Endothelial cell (in vitro differentiated cells): ENCODE results near the gene FAM156B. TPM values are rescaled to one million over a fixed set of nuclear protein-coding genes. Genes with fewer than 3 reads are reported as not detected.
"Not testable (repeated sequence)": the region's sequence is repeated elsewhere in the genome, so short reads cannot be mapped to it uniquely, and the experiment has no call there.

Experiments
- DNase-seq: peaks from one replicate; pipeline ENCODE4 v3.0.0; 2021; ENCODE audit warnings: low spot score
- H3K27ac Mint-ChIP-seq: one replicate; pipeline ENCODE4 v1.8.0; 2021; ENCODE audit warnings: mixed read lengths, inconsistent platforms; ENCODE audit not compliant: unreplicated experiment
- H3K27me3 Mint-ChIP-seq: one replicate; pipeline ENCODE4 v1.8.0; 2021; ENCODE audit warnings: mild to moderate bottlenecking, moderate library complexity, mixed read lengths, inconsistent platforms; ENCODE audit not compliant: unreplicated experiment
- H3K36me3 Mint-ChIP-seq: one replicate; pipeline ENCODE4 v1.8.0; 2021; ENCODE audit warnings: mild to moderate bottlenecking, low read depth, mixed read lengths, inconsistent platforms; ENCODE audit not compliant: unreplicated experiment
- H3K4me1 Mint-ChIP-seq: one replicate; pipeline ENCODE4 v1.8.0; 2021; ENCODE audit warnings: mild to moderate bottlenecking, mixed read lengths, inconsistent platforms; ENCODE audit not compliant: unreplicated experiment
- H3K4me3 Mint-ChIP-seq: one replicate; pipeline ENCODE4 v1.8.0; 2021; ENCODE audit warnings: mild to moderate bottlenecking, mixed read lengths, inconsistent platforms; ENCODE audit not compliant: unreplicated experiment
- H3K9me3 Mint-ChIP-seq: one replicate; pipeline ENCODE4 v1.8.0; 2021; ENCODE audit warnings: mixed read lengths, inconsistent platforms; ENCODE audit not compliant: unreplicated experiment
- CTCF ChIP-seq: fragments of 200-600 bp; sonication (generic); IDR thresholded peaks from one replicate; pipeline ENCODE4 v1.5.0; 2021; ENCODE audit warnings: antibody characterized with exemption; ENCODE audit not compliant: unreplicated experiment
- total RNA-seq: library from RNA; stranded (reverse); fragmentation: NEBNext Ultra II Directional; extraction: Animal tissue kit (Norgen Biotek cat#: 25700); gene quantifications from one replicate; pipeline ENCODE4 v1.2.1, GENCODE V29; 2021; ENCODE audit not compliant: unreplicated experiment

FAM156B gene
- total RNA-seq, 1 donor from 2014 or later = 9.5 TPM

GRCh38 chrX:52933976-52934703, 37.0 kb downstream of the FAM156B start:
- H3K4me3 Mint-ChIP-seq = peak overlapping the region; percentile 97
- no peak for DNase-seq
- H3K36me3 Mint-ChIP-seq = no peaks in the 10 kb centered on the region
- peak overlapping the region; percentile 100 for H3K27ac Mint-ChIP-seq
- H3K27me3 Mint-ChIP-seq = peaks cover 4% of the 10 kb centered on the region
- no peaks in the 10 kb centered on the region for H3K9me3 Mint-ChIP-seq
- H3K4me1 Mint-ChIP-seq = peaks cover 2% of the 10 kb centered on the region
- TF ChIP-seq CTCF = no peak

GRCh38 chrX:52934704-52935469, 37.8 kb downstream of the FAM156B start:
- Mint-ChIP-seq H3K4me1 (peaks cover 2% of the 10 kb centered on the region), H3K27me3 (peaks cover 4% of the 10 kb centered on the region), H3K36me3 (no peaks in the 10 kb centered on the region), H3K27ac (peak overlapping the region; percentile 100), H3K9me3 (no peaks in the 10 kb centered on the region), H3K4me3 (peak overlapping the region; percentile 97)
- TF ChIP-seq CTCF = peak; percentile 82
- peak; percentile 81 for DNase-seq

GRCh38 chrX:52935470-52935784, 38.3 kb downstream of the FAM156B start:
- not testable (repeated sequence) for H3K4me1 Mint-ChIP-seq, DNase-seq, H3K9me3 Mint-ChIP-seq, H3K27me3 Mint-ChIP-seq, H3K36me3 Mint-ChIP-seq
- peak overlapping the region; percentile 100 for H3K27ac Mint-ChIP-seq
- peak overlapping the region; percentile 97 for H3K4me3 Mint-ChIP-seq

GRCh38 chrX:52940704-52941103, 43.6 kb downstream of the FAM156B start:
- H3K27ac Mint-ChIP-seq, DNase-seq, H3K9me3 Mint-ChIP-seq, H3K4me1 Mint-ChIP-seq, H3K27me3 Mint-ChIP-seq, H3K4me3 Mint-ChIP-seq, H3K36me3 Mint-ChIP-seq: not testable (repeated sequence)

GRCh38 chrX:52941728-52942127, 44.6 kb downstream of the FAM156B start:
- not testable (repeated sequence) for H3K9me3 Mint-ChIP-seq, H3K4me1 Mint-ChIP-seq, H3K27me3 Mint-ChIP-seq, DNase-seq, H3K36me3 Mint-ChIP-seq, H3K27ac Mint-ChIP-seq, H3K4me3 Mint-ChIP-seq

- not testable (repeated sequence) for H3K27ac Mint-ChIP-seq, DNase-seq, H3K4me3 Mint-ChIP-seq, H3K9me3 Mint-ChIP-seq, H3K27me3 Mint-ChIP-seq, H3K4me1 Mint-ChIP-seq, H3K36me3 Mint-ChIP-seq
Observed at GRCh38 chrX:52945838-52946494, 48.8 kb downstream of the FAM156B start.

GRCh38 chrX:52947501-52947900, 50.4 kb downstream of the FAM156B start:
- H3K36me3 Mint-ChIP-seq, H3K27me3 Mint-ChIP-seq, H3K4me1 Mint-ChIP-seq, H3K27ac Mint-ChIP-seq, H3K9me3 Mint-ChIP-seq, DNase-seq, H3K4me3 Mint-ChIP-seq: not testable (repeated sequence)

GRCh38 chrX:52948265-52948664, 51.1 kb downstream of the FAM156B start:
- H3K4me1 Mint-ChIP-seq, H3K27ac Mint-ChIP-seq, H3K9me3 Mint-ChIP-seq, H3K27me3 Mint-ChIP-seq, DNase-seq, H3K36me3 Mint-ChIP-seq, H3K4me3 Mint-ChIP-seq: not testable (repeated sequence)

GRCh38 chrX:52949325-52949724, 52.2 kb downstream of the FAM156B start:
- not testable (repeated sequence) for H3K27me3 Mint-ChIP-seq, H3K4me1 Mint-ChIP-seq, DNase-seq, H3K4me3 Mint-ChIP-seq, H3K36me3 Mint-ChIP-seq, H3K27ac Mint-ChIP-seq, H3K9me3 Mint-ChIP-seq

- H3K27ac Mint-ChIP-seq, H3K4me3 Mint-ChIP-seq, H3K9me3 Mint-ChIP-seq, H3K4me1 Mint-ChIP-seq, H3K27me3 Mint-ChIP-seq, H3K36me3 Mint-ChIP-seq, DNase-seq: not testable (repeated sequence)
Observed at GRCh38 chrX:52949884-52950283, 52.8 kb downstream of the FAM156B start.
